HEK293 (cell line): ENCODE data around the gene ZNF106.

Source experiments
- CTCF ChIA-PET: fragments of 350-600 bp; formaldehyde crosslinking; extraction: SDS; loops from one replicate; lab custom pipeline; 2021; ENCODE audit warnings: antibody characterized with exemption; lab: Yijun Ruan, JAX
- POLR2A ChIA-PET: fragments of 300-600 bp; formaldehyde crosslinking; extraction: SDS; loops from one replicate; lab custom pipeline; 2020; ENCODE audit warnings: antibody characterized with exemption, inconsistent platforms; lab: Yijun Ruan, JAX
- H3K27ac ChIP-seq: fragments of 200-500 bp; sonication (Bioruptor generic); 2 replicates; pipeline ENCODE4 v1.5.1; 2014; ENCODE audit warnings: low read depth, low read length, control low read depth, inconsistent platforms; ENCODE audit errors: extremely low read depth
- H3K36me3 ChIP-seq, 2 experiments: fragments of 200-500 bp in 1 of 2; sonication (Bioruptor generic) in 1 of 2; 1 replicate in 1 of 2; 2 replicates in 1 of 2; pipeline ENCODE4 v1.5.1; 2014 to 2017; ENCODE audit warnings: inconsistent platforms in 2 of 2, low read length in 2 of 2; ENCODE audit not compliant: control insufficient read depth in 2 of 2, insufficient read depth in 1 of 2
- H3K4me1 ChIP-seq: fragments of 200-500 bp; sonication (Bioruptor generic); 2 replicates; pipeline ENCODE4 v1.5.1; 2014; ENCODE audit warnings: mild to moderate bottlenecking, low read length, inconsistent platforms; ENCODE audit not compliant: control insufficient read depth, insufficient read depth
- H3K4me3 ChIP-seq: 2 replicates; pipeline ENCODE4 v1.5.1; 2011; ENCODE audit warnings: low read depth, mild to moderate bottlenecking, control low read depth, low read length, moderate library complexity
- H3K9me3 ChIP-seq: fragments of 200-500 bp; sonication (Bioruptor generic); 2 replicates; pipeline ENCODE4 v1.5.1; 2014; ENCODE audit warnings: low read depth, low read length, inconsistent platforms; ENCODE audit not compliant: control insufficient read depth, insufficient read depth
- FEZF1 ChIP-seq: fragments of 450-650 bp; formaldehyde crosslinking; IDR thresholded peaks from 2 replicates; pipeline ENCODE4 v1.5.1; 2016; ENCODE audit warnings: missing biosample characterization, missing genetic modification characterization
- ZBTB6 ChIP-seq: fragments of 450-650 bp; formaldehyde crosslinking; IDR thresholded peaks from 2 replicates; pipeline ENCODE4 v1.5.1; 2017; ENCODE audit warnings: missing biosample characterization, missing genetic modification characterization
- ZFP37 ChIP-seq: fragments of 450-650 bp; formaldehyde crosslinking; IDR thresholded peaks from 2 replicates; pipeline ENCODE4 v1.5.1; 2016; ENCODE audit warnings: missing biosample characterization, missing genetic modification characterization
- ZNF19 ChIP-seq: fragments of 450-650 bp; formaldehyde crosslinking; IDR thresholded peaks from 2 replicates; pipeline ENCODE4; 2016; ENCODE audit warnings: missing biosample characterization, missing genetic modification characterization, low read depth
- ZNF214 ChIP-seq: fragments of 450-650 bp; formaldehyde crosslinking; IDR thresholded peaks from 2 replicates; pipeline ENCODE4 v1.5.1; 2017; ENCODE audit warnings: missing biosample characterization, mild to moderate bottlenecking, missing genetic modification characterization, borderline replicate concordance
- ZNF280D ChIP-seq: fragments of 450-650 bp; formaldehyde crosslinking; IDR thresholded peaks from 2 replicates; pipeline ENCODE4 v1.5.1; 2016; ENCODE audit warnings: missing biosample characterization, missing genetic modification characterization
- ZNF335 ChIP-seq: fragments of 450-650 bp; formaldehyde crosslinking; conservative IDR thresholded peaks from 2 replicates; pipeline ENCODE4 v1.5.1; 2016; ENCODE audit warnings: missing biosample characterization, missing genetic modification characterization
- ZNF391 ChIP-seq: fragments of 450-650 bp; formaldehyde crosslinking; IDR thresholded peaks from 2 replicates; pipeline ENCODE4 v1.5.1; 2016; ENCODE audit warnings: low read depth, missing biosample characterization, missing genetic modification characterization, borderline replicate concordance
- ZNF639 ChIP-seq: fragments of 450-650 bp; formaldehyde crosslinking; IDR thresholded peaks from 2 replicates; pipeline ENCODE4 v1.5.1; 2016; ENCODE audit warnings: missing biosample characterization, missing genetic modification characterization
- ZNF645 ChIP-seq: fragments of 450-650 bp; formaldehyde crosslinking; IDR thresholded peaks from 2 replicates; pipeline ENCODE4; 2016; ENCODE audit warnings: missing biosample characterization, missing genetic modification characterization
- TF ChIP-seq, protein P1 (sequence below): fragments of 450-650 bp; formaldehyde crosslinking; IDR thresholded peaks from 2 replicates; pipeline ENCODE4 v1.5.1; 2016; ENCODE audit warnings: missing biosample characterization, missing genetic modification characterization
- TF ChIP-seq, protein P2 (sequence below): sonication (generic); formaldehyde crosslinking; IDR thresholded peaks from 2 replicates; pipeline ENCODE4 v1.8.1; 2022; ENCODE audit warnings: mild to moderate bottlenecking, moderate library complexity, missing genetic modification reagents

The ZNF106 gene

DNA sequence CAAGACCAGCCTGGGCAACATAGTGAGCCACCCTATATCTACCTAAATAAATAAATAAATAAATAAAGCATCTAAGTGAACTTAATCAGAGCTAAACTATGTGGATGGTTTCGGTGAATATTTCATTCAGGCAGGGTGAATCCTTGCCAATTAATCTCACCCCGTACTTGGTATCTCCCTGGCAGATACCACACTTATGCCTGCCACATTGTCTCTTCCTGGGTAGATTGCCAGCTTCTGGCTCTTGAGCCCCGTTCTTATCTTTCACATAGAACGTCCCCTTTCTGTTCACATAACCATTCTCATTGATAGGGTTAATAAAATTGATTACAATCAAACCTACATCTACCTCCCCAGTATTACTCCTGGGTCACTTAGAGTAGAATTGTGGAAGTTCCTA, 11.5 kb upstream of the ZNF106 start:
- TF ChIP-seq, protein P1, sequence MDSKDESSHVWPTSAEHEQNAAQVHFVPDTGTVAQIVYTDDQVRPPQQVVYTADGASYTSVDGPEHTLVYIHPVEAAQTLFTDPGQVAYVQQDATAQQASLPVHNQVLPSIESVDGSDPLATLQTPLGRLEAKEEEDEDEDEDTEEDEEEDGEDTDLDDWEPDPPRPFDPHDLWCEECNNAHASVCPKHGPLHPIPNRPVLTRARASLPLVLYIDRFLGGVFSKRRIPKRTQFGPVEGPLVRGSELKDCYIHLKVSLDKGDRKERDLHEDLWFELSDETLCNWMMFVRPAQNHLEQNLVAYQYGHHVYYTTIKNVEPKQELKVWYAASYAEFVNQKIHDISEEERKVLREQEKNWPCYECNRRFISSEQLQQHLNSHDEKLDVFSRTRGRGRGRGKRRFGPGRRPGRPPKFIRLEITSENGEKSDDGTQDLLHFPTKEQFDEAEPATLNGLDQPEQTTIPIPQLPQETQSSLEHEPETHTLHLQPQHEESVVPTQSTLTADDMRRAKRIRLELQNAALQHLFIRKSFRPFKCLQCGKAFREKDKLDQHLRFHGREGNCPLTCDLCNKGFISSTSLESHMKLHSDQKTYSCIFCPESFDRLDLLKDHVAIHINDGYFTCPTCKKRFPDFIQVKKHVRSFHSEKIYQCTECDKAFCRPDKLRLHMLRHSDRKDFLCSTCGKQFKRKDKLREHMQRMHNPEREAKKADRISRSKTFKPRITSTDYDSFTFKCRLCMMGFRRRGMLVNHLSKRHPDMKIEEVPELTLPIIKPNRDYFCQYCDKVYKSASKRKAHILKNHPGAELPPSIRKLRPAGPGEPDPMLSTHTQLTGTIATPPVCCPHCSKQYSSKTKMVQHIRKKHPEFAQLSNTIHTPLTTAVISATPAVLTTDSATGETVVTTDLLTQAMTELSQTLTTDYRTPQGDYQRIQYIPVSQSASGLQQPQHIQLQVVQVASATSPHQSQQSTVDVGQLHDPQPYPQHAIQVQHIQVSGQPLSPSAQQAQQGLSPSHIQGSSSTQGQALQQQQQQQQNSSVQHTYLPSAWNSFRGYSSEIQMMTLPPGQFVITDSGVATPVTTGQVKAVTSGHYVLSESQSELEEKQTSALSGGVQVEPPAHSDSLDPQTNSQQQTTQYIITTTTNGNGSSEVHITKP (tag by site-specific recombination) = peak; percentile 44
- no peak for TF ChIP-seq ZNF280D
- no peaks in the 10 kb centered on the region for H3K36me3 ChIP-seq
- no peaks in the 10 kb centered on the region; the same call in 1 of the 2 replicates for H3K4me1 ChIP-seq
- H3K4me3 ChIP-seq = no peak overlapping the region
- no peaks in the 10 kb centered on the region for H3K9me3 ChIP-seq
- H3K27ac ChIP-seq = no peak overlapping the region
- ChIA-PET POLR2A (no interaction called here), CTCF (interaction anchor here (0.6 kb wide), 1 partner anchor 30 kb away, joined by 3 read pairs; no protein-coding TSS in a partner anchor)

DNA sequence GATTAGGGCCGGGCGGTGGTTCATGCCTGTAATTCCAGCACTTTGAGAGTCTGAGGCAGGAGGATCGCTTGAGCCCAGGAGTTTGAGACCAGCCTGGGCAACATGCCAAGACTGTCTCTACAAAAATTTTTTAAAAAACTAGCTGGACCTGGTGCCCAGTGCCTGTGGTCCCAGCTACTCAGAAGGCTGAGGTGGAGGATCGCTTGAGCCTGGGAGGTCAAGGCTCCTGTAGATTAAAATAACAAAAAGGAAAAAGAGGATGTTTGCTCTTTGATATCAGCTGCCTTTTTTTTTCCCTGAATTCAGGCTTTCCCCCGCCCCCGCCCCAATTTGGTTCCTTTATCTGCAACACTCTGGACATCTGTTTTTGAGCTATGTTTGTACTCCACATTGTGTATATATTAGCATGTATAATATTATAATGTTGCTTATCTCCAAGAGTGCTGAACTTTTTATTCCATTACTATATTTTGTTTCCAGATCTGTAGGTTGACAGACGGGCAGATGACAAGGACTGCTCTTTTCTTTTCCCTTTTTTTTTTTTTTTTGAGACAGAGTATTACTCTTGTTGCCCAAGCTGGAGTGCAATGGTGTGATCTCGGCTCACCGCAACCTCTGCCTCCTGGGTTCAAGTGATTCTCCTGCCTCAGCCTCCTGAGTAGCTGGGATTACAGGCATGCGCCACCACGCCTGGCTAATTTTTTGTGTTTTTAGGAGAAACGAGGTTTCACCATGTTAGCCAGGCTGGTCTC, 9.1 kb upstream of the ZNF106 start:
- Histone ChIP-seq H3K36me3 (no peaks in the 10 kb centered on the region), H3K4me3 (no peak overlapping the region), H3K9me3 (no peaks in the 10 kb centered on the region), H3K27ac (no peak overlapping the region), H3K4me1 (no peaks in the 10 kb centered on the region; the same call in 1 of the 2 replicates)
- TF ChIP-seq ZBTB6 (tag by site-specific recombination) (0 out of 2 replicates have a peak, but pooled peaks have one; percentile 47), ZNF214 (no peak), ZNF335 (peak; percentile 58), FEZF1 (tag by site-specific recombination) (peak; percentile 38; the same call in 1 of the 2 replicates)
- POLR2A ChIA-PET = interaction anchor here (1.1 to 1.3 kb wide), 3 partner anchors 9 to 48 kb away, joined by 3 to 8 read pairs (median 4); partner anchors contain the start of genes HAUS2, LRRC57 and ZNF106
- CTCF ChIA-PET = interaction anchor here (0.6 to 0.8 kb wide), 4 partner anchors 12 to 804 kb away, joined by 3 to 4 read pairs (median 3); partner anchors contain the start of genes HAUS2 and LRRC57

GRCh38 chr15:42498212-42499068, 7.5 kb upstream of the ZNF106 start:
- H3K36me3 ChIP-seq = no peaks in the 10 kb centered on the region
- no peaks in the 10 kb centered on the region for H3K9me3 ChIP-seq
- H3K4me3 ChIP-seq = no peak overlapping the region
- H3K4me1 ChIP-seq = no peaks in the 10 kb centered on the region; the same call in 1 of the 2 replicates
- POLR2A ChIA-PET = interaction anchor here (0.6 to 1.3 kb wide), 5 partner anchors 35 to 141 kb away, joined by 3 to 5 read pairs (median 4); partner anchors contain the start of genes HAUS2 and LRRC57
- CTCF ChIA-PET = no interaction called here
- H3K27ac ChIP-seq = no peak overlapping the region; the same call in 1 of the 2 replicates
- no peak for TF ChIP-seq ZFP37 (tag by site-specific recombination)
- no peak for TF ChIP-seq ZNF391
- no peak for TF ChIP-seq ZNF19 (tag by site-specific recombination)
- TF ChIP-seq ZNF645 = no peak
- TF ChIP-seq, protein P2, sequence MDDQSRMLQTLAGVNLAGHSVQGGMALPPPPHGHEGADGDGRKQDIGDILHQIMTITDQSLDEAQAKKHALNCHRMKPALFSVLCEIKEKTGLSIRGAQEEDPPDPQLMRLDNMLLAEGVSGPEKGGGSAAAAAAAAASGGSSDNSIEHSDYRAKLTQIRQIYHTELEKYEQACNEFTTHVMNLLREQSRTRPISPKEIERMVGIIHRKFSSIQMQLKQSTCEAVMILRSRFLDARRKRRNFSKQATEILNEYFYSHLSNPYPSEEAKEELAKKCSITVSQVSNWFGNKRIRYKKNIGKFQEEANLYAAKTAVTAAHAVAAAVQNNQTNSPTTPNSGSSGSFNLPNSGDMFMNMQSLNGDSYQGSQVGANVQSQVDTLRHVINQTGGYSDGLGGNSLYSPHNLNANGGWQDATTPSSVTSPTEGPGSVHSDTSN (CRISPR knock-in tag) = no peak
- no peak for TF ChIP-seq ZNF639
